ENCODE data around the gene LLGL2. TPM values are rescaled to one million over a fixed set of nuclear protein-coding genes. Genes with fewer than 3 reads are reported as not detected.

The LLGL2 gene
- total RNA-seq, 2 experiments from 2014 or later = 15.6 to 17.1 TPM

DNA sequence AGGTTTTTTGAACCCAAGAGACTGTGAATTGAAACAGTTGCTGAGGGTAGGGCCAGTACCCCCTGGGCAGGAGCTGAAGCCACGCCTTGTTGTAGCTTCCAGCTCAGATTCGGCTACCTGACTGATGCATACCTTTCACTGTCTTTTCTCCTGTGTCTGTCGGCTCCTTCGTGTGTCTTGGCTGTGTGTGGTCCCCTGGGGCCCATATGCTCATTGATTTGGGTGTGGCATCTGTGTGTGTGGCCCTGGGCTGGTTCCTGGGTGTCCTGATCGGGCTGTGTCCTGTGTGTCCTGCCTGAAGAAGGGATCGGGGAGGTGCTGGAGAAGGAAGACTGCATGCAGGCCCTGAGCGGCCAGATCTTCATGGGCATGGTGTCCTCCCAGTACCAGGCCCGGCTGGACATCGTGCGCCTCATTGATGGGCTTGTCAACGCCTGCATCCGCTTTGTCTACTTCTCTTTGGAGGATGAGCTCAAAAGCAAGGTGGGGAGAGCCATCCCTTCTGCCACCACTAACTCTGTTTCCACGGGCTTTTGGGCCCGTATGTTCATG lies 31.1 kb upstream of the LLGL2 start:
- H3K9me3 Mint-ChIP-seq = no peaks in the 10 kb centered on the region
- intact Hi-C loops (cut with micrococcal nuclease) = no loop called here
- ChIA-PET POLR2A (no interaction called here), CTCF (no interaction called here)
- DNase-seq = no peak
- no peaks in the 10 kb centered on the region for H3K4me1 Mint-ChIP-seq (ENCODE audit: low read depth)
- no peak overlapping the region for H3K4me3 Mint-ChIP-seq
- H3K27me3 Mint-ChIP-seq = no peaks in the 10 kb centered on the region
- H3K27ac Mint-ChIP-seq = no peak overlapping the region
- peaks cover 6% of the 10 kb centered on the region for H3K36me3 Mint-ChIP-seq

DNA sequence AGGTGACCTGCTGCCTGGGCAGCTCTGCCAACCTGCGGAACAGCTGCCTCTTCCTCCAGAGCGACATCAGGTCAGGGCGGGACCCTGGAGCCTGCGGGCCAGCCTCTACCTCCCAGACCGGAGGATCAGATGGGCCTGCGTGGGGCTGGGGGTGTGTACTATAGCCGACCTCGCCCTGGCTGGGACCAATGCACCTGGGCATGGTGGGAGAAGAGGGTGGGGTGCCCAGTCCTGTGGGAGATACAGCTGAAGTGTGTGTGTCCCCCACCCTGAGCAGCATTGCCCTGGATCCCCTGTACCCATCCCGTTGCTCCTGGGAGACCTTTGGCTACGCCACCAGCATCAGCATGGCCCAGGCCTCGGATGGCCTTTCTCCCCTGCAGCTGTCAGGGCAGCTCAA lies 29.5 kb upstream of the LLGL2 start:
- Mint-ChIP-seq H3K4me3 (no peak overlapping the region), H3K4me1 (ENCODE audit: low read depth) (no peaks in the 10 kb centered on the region), H3K27me3 (no peaks in the 10 kb centered on the region), H3K36me3 (peaks cover 8% of the 10 kb centered on the region), H3K9me3 (no peaks in the 10 kb centered on the region), H3K27ac (no peak overlapping the region)
- intact Hi-C loops (cut with micrococcal nuclease) = no loop called here
- no peak for DNase-seq
- CTCF ChIA-PET = interaction anchor here (1.1 kb wide), 1 partner anchor 10 kb away, joined by 3 read pairs; no protein-coding TSS in a partner anchor
- POLR2A ChIA-PET = no interaction called here

DNA sequence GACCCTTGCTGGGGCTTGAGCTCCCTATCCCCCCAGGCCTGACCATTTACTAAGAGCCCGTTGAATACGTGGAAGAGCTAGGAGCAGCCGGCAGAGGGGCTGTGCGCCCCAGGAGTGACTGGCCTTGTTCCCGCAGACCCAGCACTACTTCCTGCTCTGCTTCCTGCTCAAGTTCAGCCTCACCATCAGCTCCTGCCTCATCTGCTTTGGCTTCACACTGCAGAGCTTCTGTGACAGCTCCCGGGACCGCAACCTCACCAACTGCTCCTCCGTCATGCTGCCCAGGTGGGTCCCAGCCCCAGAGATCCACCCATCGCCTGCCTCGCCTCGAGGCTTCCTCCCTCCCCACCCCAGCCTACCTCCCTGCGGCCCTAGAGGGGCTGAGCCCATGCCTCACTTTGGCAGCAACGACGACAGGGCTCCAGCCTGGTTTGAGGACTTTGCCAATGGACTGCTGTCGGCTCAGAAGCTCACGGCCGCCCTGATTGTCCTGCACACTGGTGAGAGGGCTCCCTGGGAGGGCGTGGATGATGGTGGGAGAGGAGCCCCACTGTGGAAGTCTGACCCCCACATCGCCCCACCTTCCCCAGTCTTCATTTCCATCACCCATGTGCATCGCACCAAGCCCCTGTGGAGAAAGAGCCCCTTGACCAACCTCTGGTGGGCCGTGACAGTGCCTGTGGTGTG lies 27.3 kb upstream of the LLGL2 start:
- no peak for DNase-seq
- ChIA-PET CTCF (interaction anchor here (1.2 kb wide), 1 partner anchor 135 kb away, joined by 3 read pairs; the partner anchor contains the start of gene SMIM5), POLR2A (no interaction called here)
- Mint-ChIP-seq H3K27ac (no peak overlapping the region), H3K4me1 (ENCODE audit: low read depth) (no peaks in the 10 kb centered on the region), H3K9me3 (no peaks in the 10 kb centered on the region), H3K4me3 (no peak overlapping the region), H3K36me3 (peaks cover 5% of the 10 kb centered on the region), H3K27me3 (no peaks in the 10 kb centered on the region)
- intact Hi-C loops (cut with micrococcal nuclease) = no loop called here

DNA sequence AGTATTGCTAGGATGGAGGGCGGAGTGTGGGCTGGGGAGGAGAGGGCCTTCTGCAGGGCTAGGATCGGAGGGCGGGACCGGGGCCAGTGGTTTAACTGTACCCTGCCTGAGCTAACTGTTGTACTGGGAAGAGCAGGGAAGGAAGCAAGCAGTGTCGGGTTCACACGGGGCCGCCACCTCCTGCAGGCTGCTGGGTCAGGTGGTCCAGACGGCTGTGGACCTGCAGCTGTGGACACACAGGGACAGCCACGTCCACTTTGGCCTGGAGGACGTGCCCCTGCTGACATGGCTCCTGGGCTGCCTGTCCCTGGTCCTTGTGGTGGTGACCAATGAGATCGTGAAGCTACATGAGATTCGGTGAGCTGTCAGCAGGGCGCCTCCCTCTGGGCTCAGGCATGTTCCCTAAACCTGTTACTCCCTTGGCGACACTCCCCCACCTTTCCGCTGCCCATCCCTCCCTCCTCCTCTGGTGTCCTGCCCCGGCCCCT lies 26.7 kb upstream of the LLGL2 start:
- intact Hi-C loops (cut with micrococcal nuclease) = no loop called here
- H3K27ac Mint-ChIP-seq = no peak overlapping the region
- no peaks in the 10 kb centered on the region for H3K9me3 Mint-ChIP-seq
- no peak overlapping the region for H3K4me3 Mint-ChIP-seq
- ChIA-PET POLR2A (no interaction called here), CTCF (interaction anchor here (1.2 kb wide), 1 partner anchor 134 kb away, joined by 3 read pairs; the partner anchor contains the start of gene SMIM5)
- peaks cover 5% of the 10 kb centered on the region for H3K36me3 Mint-ChIP-seq
- no peaks in the 10 kb centered on the region for H3K27me3 Mint-ChIP-seq
- no peaks in the 10 kb centered on the region for H3K4me1 Mint-ChIP-seq (ENCODE audit: low read depth)
- no peak for DNase-seq

DNA sequence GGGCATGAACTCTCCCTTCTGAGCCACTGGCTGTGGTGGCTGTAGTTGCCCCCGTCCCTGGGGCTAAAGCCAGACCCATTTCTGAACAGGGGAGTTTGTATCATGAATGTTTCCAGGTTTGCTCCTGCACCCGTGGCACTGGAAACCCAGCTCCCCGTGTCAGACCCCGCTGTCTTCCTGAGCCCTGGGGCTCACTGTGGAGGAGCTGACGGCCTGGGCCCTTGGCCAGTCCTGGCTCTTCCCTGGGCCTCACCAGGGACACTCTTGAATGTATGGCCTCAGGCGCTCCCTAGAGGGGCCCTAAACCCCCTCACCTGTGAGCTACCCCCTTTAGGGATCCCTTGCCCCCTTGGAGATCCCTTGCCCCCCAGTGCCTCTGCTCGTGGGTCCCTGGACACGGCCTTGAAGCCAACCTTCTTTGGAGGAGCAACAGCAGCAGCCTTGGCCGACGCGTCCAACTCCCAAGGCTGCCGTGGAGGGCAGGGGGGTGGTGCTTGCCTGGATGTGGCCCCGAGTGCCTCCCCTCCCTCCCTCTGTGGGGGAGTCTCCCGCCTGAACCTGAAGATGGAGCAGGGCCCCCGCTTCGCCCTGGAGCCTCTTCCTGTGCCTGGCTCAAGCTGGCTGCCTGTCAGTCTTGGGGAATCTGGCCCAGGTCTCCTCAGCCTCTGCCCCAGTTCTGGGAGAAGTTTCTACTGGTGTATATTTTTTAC lies 26.0 kb upstream of the LLGL2 start:
- H3K36me3 Mint-ChIP-seq = peaks cover 5% of the 10 kb centered on the region
- no peak overlapping the region for H3K27ac Mint-ChIP-seq
- no peaks in the 10 kb centered on the region for H3K27me3 Mint-ChIP-seq
- ChIA-PET CTCF (no interaction called here), POLR2A (no interaction called here)
- H3K9me3 Mint-ChIP-seq = no peaks in the 10 kb centered on the region
- H3K4me3 Mint-ChIP-seq = no peak overlapping the region
- no peaks in the 10 kb centered on the region for H3K4me1 Mint-ChIP-seq (ENCODE audit: low read depth)
- intact Hi-C loops (cut with micrococcal nuclease) = no loop called here
- DNase-seq = no peak

DNA sequence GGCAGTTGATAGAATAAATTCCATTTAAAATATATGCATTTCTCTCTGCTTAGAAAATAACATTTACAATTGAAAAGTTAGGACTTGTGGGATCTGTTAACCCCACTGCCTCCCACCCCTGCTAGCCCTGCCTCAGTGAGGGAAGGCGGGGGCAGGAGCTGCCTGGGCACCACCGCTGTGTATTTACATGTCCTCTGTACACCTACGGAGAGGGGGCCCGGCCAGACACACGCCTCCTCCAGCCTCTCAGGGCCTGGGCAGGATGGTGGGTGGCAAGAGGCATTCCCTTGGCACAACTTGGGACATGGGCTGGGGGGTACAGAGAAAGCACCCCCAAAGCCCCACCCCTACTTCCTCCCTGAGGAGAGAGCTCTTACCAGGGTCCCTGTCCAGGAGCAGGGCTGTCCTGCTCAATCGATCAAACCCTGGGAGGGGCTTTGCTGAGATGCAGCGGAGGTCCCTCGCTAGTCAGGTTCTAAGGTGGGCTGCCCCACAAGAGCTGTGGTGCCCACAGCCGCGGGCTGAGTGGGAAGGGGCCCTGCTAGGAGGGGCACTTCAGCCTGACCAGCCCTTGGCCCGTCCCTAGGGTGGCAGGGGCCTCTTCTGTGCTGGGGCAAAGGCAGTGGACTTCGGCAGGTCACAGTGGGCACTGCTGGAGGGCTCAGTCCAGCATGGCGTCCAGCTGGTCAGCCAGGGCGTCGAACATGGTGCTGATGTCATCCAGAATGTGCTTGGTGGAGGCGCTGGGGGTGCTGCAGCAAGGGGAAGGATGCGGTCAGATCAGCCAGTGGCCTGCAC lies 24.9 kb upstream of the LLGL2 start:
- H3K4me1 Mint-ChIP-seq (ENCODE audit: low read depth) = no peaks in the 10 kb centered on the region
- intact Hi-C loops (cut with micrococcal nuclease) = no loop called here
- no peaks in the 10 kb centered on the region for H3K27me3 Mint-ChIP-seq
- DNase-seq = no peak
- no peak overlapping the region for H3K4me3 Mint-ChIP-seq
- peaks cover 5% of the 10 kb centered on the region for H3K36me3 Mint-ChIP-seq
- ChIA-PET POLR2A (no interaction called here), CTCF (interaction anchor here (0.7 kb wide), 1 partner anchor 247 kb away, joined by 3 read pairs; no protein-coding TSS in a partner anchor)
- H3K9me3 Mint-ChIP-seq = no peaks in the 10 kb centered on the region
- H3K27ac Mint-ChIP-seq = no peak overlapping the region

DNA sequence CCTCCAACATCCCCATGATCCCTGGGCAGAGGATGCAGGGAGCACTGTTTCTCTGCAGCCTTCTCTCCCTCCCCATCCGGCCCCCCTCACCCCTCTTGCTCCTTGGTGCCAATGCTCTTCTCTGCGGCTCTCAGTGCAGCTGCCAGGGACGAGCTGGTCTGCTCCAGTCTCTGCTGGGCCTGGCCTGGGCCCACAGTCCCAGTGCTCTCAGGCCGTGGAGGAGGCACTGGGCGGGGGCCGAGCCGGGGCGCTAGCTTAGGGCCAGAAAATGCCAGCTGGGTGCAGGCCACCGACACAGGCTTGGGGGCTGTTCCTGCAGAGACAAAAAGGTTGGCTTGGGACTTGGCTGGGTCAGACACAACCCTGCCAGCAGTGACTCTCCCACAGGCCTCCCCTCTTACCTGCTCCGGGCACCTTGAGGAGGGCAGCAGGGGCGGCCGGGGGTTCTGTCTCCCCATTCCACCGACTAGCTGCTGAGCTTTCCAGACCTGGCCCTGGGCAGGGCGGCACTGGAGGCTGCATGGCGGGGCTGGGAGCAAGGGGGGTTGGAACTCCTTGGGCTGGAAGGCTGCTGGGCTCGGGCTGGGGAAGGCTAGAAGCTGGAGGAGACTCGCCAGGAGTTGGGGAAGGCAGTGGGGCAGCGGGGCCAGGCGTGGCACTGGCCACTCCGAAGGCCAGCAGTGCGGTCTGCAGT lies 24.0 kb upstream of the LLGL2 start:
- Mint-ChIP-seq H3K9me3 (no peaks in the 10 kb centered on the region), H3K27me3 (no peaks in the 10 kb centered on the region), H3K36me3 (peaks cover 5% of the 10 kb centered on the region), H3K4me1 (ENCODE audit: low read depth) (no peaks in the 10 kb centered on the region), H3K4me3 (no peak overlapping the region), H3K27ac (no peak overlapping the region)
- POLR2A ChIA-PET = no interaction called here
- intact Hi-C loops (cut with micrococcal nuclease) = no loop called here
- no peak for DNase-seq
- CTCF ChIA-PET = no interaction called here

DNA sequence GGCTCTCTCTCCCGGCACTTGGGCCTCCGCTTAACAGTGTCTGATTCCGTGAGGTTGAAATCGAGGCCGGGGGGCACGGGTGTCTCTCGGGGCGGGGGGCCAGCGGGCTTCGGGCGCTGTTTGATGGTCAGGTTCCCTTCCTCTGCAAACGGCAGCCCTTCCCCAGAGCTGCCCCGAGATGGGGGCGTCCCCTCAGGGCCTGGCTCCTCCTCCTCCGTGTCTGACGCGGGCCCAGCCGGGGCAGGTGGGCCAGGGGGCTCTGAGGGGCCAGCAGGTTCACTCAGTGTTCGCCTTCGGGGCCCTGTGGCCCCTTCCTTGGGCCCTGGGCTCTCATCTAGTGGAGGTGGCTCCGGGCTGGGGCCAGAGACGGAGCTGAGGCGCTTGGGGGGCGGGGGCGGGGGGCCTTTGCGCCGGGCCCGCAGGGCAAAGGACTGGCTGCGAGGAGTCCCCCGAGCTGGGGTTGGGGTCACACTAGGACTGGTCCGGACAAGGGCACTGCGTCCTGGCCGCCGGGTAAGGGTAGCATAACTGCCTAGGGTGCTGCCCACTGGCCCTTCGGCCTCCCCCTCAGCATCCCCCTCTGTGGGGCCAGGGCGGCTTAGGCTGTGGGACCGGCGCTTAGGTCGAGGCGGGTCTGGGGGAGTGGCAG lies 23.3 kb upstream of the LLGL2 start:
- peaks cover 5% of the 10 kb centered on the region for H3K36me3 Mint-ChIP-seq
- POLR2A ChIA-PET = no interaction called here
- H3K27ac Mint-ChIP-seq = no peak overlapping the region
- intact Hi-C loops (cut with micrococcal nuclease) = no loop called here
- no peaks in the 10 kb centered on the region for H3K9me3 Mint-ChIP-seq
- no peaks in the 10 kb centered on the region for H3K4me1 Mint-ChIP-seq (ENCODE audit: low read depth)
- DNase-seq = no peak
- no peak overlapping the region for H3K4me3 Mint-ChIP-seq
- CTCF ChIA-PET = no interaction called here
- no peaks in the 10 kb centered on the region for H3K27me3 Mint-ChIP-seq

DNA sequence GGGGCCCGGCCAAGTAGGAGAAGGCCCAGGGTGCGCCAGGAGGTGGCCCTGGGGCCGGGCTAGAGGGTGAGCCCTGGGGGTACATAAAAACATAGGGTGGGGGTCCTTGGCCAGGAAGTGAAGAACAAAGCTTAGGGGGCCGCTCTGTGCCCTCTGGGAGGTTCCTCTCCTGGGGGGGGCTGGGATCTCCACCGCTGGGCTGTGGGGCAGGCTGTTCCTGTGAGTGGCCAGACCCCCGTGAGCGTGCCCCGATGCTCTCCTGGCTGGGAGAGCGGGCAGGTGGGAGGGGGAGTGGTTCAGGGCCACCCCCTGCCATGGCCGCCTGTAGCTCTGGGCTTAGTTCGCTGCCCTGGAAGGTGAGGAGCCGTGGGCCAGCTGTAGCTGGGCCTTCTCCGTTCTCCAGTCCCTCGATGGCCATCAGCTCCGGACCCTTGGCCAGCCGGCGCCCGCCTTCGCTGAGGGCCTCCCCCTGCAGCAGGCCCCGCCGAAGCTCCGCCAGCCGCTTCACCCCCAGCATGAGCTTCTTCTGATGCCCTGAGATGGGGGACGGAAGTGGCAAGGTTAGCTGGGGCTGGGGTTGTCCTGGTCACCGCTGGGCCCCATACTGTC lies 22.7 kb upstream of the LLGL2 start:
- Mint-ChIP-seq H3K4me1 (ENCODE audit: low read depth) (no peaks in the 10 kb centered on the region), H3K36me3 (peaks cover 2% of the 10 kb centered on the region), H3K4me3 (no peak overlapping the region), H3K27ac (no peak overlapping the region), H3K9me3 (no peaks in the 10 kb centered on the region), H3K27me3 (no peaks in the 10 kb centered on the region)
- no peak for DNase-seq
- intact Hi-C loops (cut with micrococcal nuclease) = no loop called here
- ChIA-PET POLR2A (interaction anchor here (0.7 kb wide), 1 partner anchor 32 kb away, joined by 3 read pairs; no protein-coding TSS in a partner anchor), CTCF (interaction anchor here (1.0 to 1.6 kb wide), 2 partner anchors 14 to 130 kb away, joined by 4 read pairs; partner anchors contain the start of gene TSEN54)

DNA sequence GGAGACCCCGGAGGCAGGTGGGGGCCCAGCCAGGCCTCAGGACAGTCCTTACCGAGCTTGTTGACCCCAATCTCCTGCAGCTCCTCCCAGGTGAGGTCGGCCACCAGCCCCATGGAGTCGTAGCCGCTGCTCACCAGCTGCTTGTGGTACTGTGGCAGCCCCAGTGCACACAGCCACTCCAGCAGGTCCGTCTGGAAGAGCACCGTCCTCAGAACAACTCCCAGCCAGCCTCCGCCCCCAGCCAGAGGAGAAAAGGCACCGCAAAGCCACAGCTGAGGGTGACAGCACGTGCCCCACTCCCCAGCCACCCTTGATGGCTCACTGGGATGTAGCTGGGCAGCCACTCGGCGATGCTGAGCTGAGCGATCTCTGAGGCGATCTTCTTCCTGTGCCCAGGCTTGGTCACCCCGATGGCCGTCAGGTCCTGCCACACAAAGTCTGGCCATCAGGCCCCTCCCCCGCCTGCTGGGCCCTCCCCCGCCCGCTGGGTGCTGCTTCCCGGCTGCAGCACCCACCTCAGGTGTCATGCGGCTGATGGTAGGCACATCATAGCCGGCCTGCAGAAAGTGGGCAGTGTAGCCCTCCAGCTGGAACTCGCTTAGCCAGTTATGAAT lies 22.1 kb upstream of the LLGL2 start:
- no peak for DNase-seq
- Mint-ChIP-seq H3K4me3 (no peak overlapping the region), H3K9me3 (no peaks in the 10 kb centered on the region), H3K4me1 (ENCODE audit: low read depth) (no peaks in the 10 kb centered on the region), H3K27ac (no peak overlapping the region), H3K27me3 (no peaks in the 10 kb centered on the region), H3K36me3 (peaks cover 2% of the 10 kb centered on the region)
- ChIA-PET CTCF (interaction anchor here (1.0 to 1.6 kb wide), 2 partner anchors 13 to 129 kb away, joined by 4 read pairs; partner anchors contain the start of gene TSEN54), POLR2A (interaction anchor here (0.7 kb wide), 1 partner anchor 31 kb away, joined by 3 read pairs; no protein-coding TSS in a partner anchor)
- intact Hi-C loops (cut with micrococcal nuclease) = no loop called here

Data from activated CD4-positive, alpha-beta memory T cell treated with anti-CD3 and anti-CD28 coated beads for 36 hours (primary cell).